SK-N-SH treated with all-trans-retinoic acid at 6 μM for 48 hours (cell line): ENCODE measurements around the gene NYAP1.
"Not testable (repeated sequence)": the region's sequence is repeated elsewhere in the genome, so short reads cannot be mapped to it uniquely, and the experiment has no call there.

Experiments
- ATAC-seq: fragments of 200-7000 bp; cut with Tn5 transposase; 3 replicates; pipeline ENCODE4 v1.9.1; 2020; ENCODE audit warnings: mild to moderate bottlenecking, moderate library complexity
- BACH2 ChIP-seq: fragments of 250-450 bp; sonication (Bioruptor Pico); IDR thresholded peaks from 2 replicates; pipeline ENCODE4 v1.9.0; 2021; ENCODE audit warnings: mild to moderate bottlenecking, borderline replicate concordance
- CSDC2 ChIP-seq: fragments of 250-450 bp; sonication (Bioruptor Pico); IDR thresholded peaks from 2 replicates; pipeline ENCODE4 v1.5.0; 2020; ENCODE audit warnings: mild to moderate bottlenecking, moderate library complexity
- ESRRG ChIP-seq: fragments of 250-450 bp; sonication (Bioruptor Pico); IDR thresholded peaks from 2 replicates; pipeline ENCODE4 v1.6.1; 2021; ENCODE audit warnings: mild to moderate bottlenecking
- RARB ChIP-seq: fragments of 250-450 bp; sonication (Bioruptor Pico); IDR thresholded peaks from 2 replicates; pipeline ENCODE4 v1.8.0; 2021; ENCODE audit warnings: mild to moderate bottlenecking, moderate library complexity
- SNAI2 ChIP-seq: fragments of 250-450 bp; sonication (Bioruptor Pico); IDR thresholded peaks from 2 replicates; pipeline ENCODE4 v1.5.0; 2020; ENCODE audit warnings: mild to moderate bottlenecking, moderate library complexity
- TCF4 ChIP-seq: fragments of 250-450 bp; sonication (Bioruptor Pico); IDR thresholded peaks from 2 replicates; pipeline ENCODE4 v1.8.0; 2021; ENCODE audit warnings: mild to moderate bottlenecking, moderate library complexity, borderline replicate concordance
- TOX ChIP-seq: fragments of 250-450 bp; sonication (Bioruptor Pico); IDR thresholded peaks from 2 replicates; pipeline ENCODE4 v1.8.0; 2021; ENCODE audit warnings: mild to moderate bottlenecking, moderate library complexity, borderline replicate concordance
- ZC3H10 ChIP-seq: fragments of 250-450 bp; sonication (Bioruptor Pico); IDR thresholded peaks from 2 replicates; pipeline ENCODE4 v1.5.1; 2021; ENCODE audit warnings: mild to moderate bottlenecking, moderate library complexity
- ZFP3 ChIP-seq: fragments of 250-450 bp; sonication (Bioruptor Pico); IDR thresholded peaks from 2 replicates; pipeline ENCODE4 v1.5.0; 2020; ENCODE audit warnings: mild to moderate bottlenecking, moderate library complexity
- ZFP30 ChIP-seq: fragments of 450-650 bp; formaldehyde crosslinking; IDR thresholded peaks from 2 replicates; pipeline ENCODE4 v1.5.0; 2022; ENCODE audit warnings: mild to moderate bottlenecking, moderate library complexity
- ZNF565 ChIP-seq: fragments of 450-650 bp; formaldehyde crosslinking; conservative IDR thresholded peaks from 2 replicates; pipeline ENCODE4 v1.5.0; 2020; ENCODE audit warnings: low read depth, mild to moderate bottlenecking, moderate library complexity
- ZNF70 ChIP-seq: fragments of 450-650 bp; formaldehyde crosslinking; IDR thresholded peaks from 2 replicates; pipeline ENCODE4 v1.5.0; 2020; ENCODE audit warnings: mild to moderate bottlenecking, moderate library complexity
- ZNF8 ChIP-seq: fragments of 450-650 bp; formaldehyde crosslinking; IDR thresholded peaks from 2 replicates; pipeline ENCODE4 v1.5.0; 2020; ENCODE audit warnings: mild to moderate bottlenecking, moderate library complexity
- TF ChIP-seq, protein P1 (sequence below): fragments of 250-450 bp; sonication (Bioruptor Pico); IDR thresholded peaks from 2 replicates; pipeline ENCODE4 v1.5.0; 2020; ENCODE audit warnings: mild to moderate bottlenecking, moderate library complexity
- TF ChIP-seq, protein P2 (sequence below): fragments of 250-450 bp; sonication (Bioruptor Pico); IDR thresholded peaks from 2 replicates; pipeline ENCODE4 v1.8.0; 2020; ENCODE audit warnings: mild to moderate bottlenecking, moderate library complexity, borderline replicate concordance
- TF ChIP-seq, protein P3 (sequence below): fragments of 250-450 bp; sonication (Bioruptor Pico); IDR thresholded peaks from 2 replicates; pipeline ENCODE4 v1.5.1; 2020; ENCODE audit warnings: low read depth, mild to moderate bottlenecking, moderate library complexity
- TF ChIP-seq, protein P4 (sequence below): fragments of 250-450 bp; sonication (Bioruptor Pico); IDR thresholded peaks from 2 replicates; pipeline ENCODE4 v1.8.0; 2021; ENCODE audit warnings: low read depth, mild to moderate bottlenecking, moderate library complexity, borderline replicate concordance
- TF ChIP-seq, protein P5 (sequence below): fragments of 250-450 bp; sonication (Bioruptor Pico); IDR thresholded peaks from 2 replicates; pipeline ENCODE4 v1.5.1; 2021; ENCODE audit warnings: mild to moderate bottlenecking, moderate library complexity

NYAP1 gene

DNA sequence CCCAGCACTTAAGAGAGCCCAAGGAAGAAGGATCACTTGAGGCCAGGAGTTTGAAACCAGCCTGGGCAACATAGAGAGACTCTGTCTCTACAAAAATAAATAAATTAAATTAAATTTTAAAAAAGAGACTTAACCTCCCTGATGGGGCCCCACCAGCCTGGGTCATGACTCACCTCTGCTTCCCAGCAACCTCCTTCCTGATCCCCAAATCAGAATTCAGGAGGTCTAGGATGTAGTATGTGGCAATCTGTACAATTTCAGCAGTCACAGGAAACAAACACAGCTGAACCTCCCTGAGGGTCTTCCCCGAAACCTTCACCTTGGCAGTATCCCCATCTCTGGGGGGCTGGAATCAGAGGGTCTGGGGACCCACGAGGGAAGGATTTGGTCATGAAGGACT, 37.7 kb upstream of the NYAP1 start (continued):
- no peak for TF ChIP-seq CSDC2 (CRISPR knock-in tag)
- TF ChIP-seq SNAI2: no peak
- TF ChIP-seq, all 23 proteins: peak for 0

DNA sequence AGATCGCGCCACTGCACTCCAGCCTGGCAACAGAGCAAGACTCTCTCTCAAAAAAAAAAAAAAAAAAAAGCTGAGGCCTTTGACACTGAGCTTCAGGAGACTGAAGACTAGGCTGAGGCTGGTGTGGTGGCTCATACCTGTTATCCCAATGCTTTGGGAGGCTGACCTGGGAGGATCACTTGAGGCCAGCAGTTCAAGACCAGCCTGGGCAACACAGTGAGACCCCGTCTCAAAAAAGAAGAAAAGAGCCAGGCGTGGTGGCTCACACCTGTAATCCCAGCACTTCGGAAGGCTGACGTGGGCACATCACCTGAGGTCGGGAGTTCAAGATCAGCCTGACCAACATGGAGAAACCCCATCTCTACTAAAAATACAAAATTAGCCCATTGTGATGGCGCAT, 36.4 kb upstream of the NYAP1 start:
- ATAC-seq: not testable (repeated sequence)

DNA sequence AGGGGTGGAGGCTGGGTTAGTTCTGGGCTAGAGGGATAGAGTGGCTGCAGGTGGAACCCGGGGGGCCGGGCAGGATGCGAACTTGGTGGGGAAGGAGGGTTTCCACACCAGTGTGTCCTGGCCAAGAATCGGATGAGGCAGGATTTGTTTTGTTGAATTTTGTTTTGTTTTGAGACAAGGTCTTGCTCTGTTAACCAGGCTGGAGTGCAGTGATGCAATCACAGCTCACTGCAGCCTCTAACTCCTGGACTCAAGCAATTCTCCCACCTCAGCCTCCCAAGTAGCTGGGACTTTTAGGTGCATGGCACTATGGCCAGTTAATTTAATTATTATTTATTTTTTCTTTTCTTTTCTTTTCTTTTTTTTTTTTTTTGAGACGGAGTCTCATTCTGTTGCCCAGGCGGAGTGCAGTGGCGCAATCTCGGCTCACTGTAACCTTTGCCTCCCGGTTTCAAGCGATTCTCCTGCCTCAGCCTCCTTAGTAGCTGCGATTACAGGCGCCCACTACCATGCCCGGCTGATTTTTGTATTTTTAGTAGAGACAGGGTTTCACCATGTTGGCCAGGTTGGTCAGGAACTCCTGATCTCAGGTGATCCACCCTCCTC, 34.4 kb upstream of the NYAP1 start:
- no peak for TF ChIP-seq ESRRG (CRISPR knock-in tag)
- no peak for TF ChIP-seq BACH2 (CRISPR knock-in tag)
- TF ChIP-seq, protein P1, sequence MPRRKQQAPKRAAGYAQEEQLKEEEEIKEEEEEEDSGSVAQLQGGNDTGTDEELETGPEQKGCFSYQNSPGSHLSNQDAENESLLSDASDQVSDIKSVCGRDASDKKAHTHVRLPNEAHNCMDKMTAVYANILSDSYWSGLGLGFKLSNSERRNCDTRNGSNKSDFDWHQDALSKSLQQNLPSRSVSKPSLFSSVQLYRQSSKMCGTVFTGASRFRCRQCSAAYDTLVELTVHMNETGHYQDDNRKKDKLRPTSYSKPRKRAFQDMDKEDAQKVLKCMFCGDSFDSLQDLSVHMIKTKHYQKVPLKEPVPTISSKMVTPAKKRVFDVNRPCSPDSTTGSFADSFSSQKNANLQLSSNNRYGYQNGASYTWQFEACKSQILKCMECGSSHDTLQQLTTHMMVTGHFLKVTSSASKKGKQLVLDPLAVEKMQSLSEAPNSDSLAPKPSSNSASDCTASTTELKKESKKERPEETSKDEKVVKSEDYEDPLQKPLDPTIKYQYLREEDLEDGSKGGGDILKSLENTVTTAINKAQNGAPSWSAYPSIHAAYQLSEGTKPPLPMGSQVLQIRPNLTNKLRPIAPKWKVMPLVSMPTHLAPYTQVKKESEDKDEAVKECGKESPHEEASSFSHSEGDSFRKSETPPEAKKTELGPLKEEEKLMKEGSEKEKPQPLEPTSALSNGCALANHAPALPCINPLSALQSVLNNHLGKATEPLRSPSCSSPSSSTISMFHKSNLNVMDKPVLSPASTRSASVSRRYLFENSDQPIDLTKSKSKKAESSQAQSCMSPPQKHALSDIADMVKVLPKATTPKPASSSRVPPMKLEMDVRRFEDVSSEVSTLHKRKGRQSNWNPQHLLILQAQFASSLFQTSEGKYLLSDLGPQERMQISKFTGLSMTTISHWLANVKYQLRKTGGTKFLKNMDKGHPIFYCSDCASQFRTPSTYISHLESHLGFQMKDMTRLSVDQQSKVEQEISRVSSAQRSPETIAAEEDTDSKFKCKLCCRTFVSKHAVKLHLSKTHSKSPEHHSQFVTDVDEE (CRISPR knock-in tag): no peak
- TF ChIP-seq, protein P2, sequence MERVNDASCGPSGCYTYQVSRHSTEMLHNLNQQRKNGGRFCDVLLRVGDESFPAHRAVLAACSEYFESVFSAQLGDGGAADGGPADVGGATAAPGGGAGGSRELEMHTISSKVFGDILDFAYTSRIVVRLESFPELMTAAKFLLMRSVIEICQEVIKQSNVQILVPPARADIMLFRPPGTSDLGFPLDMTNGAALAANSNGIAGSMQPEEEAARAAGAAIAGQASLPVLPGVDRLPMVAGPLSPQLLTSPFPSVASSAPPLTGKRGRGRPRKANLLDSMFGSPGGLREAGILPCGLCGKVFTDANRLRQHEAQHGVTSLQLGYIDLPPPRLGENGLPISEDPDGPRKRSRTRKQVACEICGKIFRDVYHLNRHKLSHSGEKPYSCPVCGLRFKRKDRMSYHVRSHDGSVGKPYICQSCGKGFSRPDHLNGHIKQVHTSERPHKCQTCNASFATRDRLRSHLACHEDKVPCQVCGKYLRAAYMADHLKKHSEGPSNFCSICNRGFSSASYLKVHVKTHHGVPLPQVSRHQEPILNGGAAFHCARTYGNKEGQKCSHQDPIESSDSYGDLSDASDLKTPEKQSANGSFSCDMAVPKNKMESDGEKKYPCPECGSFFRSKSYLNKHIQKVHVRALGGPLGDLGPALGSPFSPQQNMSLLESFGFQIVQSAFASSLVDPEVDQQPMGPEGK (CRISPR knock-in tag): no peak
- TF ChIP-seq, protein P3, sequence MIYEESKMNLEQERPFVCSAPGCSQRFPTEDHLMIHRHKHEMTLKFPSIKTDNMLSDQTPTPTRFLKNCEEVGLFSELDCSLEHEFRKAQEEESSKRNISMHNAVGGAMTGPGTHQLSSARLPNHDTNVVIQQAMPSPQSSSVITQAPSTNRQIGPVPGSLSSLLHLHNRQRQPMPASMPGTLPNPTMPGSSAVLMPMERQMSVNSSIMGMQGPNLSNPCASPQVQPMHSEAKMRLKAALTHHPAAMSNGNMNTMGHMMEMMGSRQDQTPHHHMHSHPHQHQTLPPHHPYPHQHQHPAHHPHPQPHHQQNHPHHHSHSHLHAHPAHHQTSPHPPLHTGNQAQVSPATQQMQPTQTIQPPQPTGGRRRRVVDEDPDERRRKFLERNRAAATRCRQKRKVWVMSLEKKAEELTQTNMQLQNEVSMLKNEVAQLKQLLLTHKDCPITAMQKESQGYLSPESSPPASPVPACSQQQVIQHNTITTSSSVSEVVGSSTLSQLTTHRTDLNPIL: no peak
- TF ChIP-seq TOX (CRISPR knock-in tag): no peak
- TF ChIP-seq CSDC2 (CRISPR knock-in tag): no peak
- no peak for TF ChIP-seq TCF4 (CRISPR knock-in tag)
- TF ChIP-seq, protein P4, sequence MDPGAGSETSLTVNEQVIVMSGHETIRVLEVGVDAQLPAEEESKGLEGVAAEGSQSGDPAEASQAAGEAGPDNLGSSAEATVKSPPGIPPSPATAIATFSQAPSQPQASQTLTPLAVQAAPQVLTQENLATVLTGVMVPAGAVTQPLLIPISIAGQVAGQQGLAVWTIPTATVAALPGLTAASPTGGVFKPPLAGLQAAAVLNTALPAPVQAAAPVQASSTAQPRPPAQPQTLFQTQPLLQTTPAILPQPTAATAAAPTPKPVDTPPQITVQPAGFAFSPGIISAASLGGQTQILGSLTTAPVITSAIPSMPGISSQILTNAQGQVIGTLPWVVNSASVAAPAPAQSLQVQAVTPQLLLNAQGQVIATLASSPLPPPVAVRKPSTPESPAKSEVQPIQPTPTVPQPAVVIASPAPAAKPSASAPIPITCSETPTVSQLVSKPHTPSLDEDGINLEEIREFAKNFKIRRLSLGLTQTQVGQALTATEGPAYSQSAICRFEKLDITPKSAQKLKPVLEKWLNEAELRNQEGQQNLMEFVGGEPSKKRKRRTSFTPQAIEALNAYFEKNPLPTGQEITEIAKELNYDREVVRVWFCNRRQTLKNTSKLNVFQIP (CRISPR knock-in tag): no peak
- TF ChIP-seq RARB (CRISPR knock-in tag): no peak
- TF ChIP-seq SNAI2: no peak
- TF ChIP-seq, protein P5, sequence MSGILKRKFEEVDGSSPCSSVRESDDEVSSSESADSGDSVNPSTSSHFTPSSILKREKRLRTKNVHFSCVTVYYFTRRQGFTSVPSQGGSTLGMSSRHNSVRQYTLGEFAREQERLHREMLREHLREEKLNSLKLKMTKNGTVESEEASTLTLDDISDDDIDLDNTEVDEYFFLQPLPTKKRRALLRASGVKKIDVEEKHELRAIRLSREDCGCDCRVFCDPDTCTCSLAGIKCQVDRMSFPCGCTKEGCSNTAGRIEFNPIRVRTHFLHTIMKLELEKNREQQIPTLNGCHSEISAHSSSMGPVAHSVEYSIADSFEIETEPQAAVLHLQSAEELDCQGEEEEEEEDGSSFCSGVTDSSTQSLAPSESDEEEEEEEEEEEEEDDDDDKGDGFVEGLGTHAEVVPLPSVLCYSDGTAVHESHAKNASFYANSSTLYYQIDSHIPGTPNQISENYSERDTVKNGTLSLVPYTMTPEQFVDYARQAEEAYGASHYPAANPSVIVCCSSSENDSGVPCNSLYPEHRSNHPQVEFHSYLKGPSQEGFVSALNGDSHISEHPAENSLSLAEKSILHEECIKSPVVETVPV (CRISPR knock-in tag): no peak
- TF ChIP-seq ZFP30 (CRISPR knock-in tag): no peak
- TF ChIP-seq ZNF70 (CRISPR knock-in tag): no peak
- no peak for TF ChIP-seq ZNF8 (CRISPR knock-in tag)
- TF ChIP-seq ZNF565 (CRISPR knock-in tag): no peak
- TF ChIP-seq ZC3H10 (CRISPR knock-in tag): no peak
- no peak for ATAC-seq

DNA sequence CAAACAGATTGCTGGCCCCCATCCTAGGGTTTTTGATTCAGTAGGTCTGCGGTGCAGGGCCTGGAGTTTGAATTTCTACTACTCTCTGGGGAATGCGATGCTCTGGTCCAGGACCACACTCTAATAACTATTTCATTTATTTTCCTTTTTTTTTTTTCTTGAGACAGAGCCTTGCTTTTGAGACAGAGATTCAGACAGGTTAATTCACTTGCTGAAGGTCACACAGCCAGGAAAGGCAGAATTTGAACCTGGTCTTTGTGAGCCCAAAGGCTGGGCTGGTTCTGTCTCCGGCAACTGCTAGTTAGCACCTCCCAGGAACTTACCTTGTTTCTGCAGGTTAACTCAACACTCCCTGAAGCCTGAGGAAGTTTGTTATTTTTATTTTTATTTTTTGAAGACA, 31.2 kb upstream of the NYAP1 start:
- TF ChIP-seq CSDC2 (CRISPR knock-in tag) (no peak), ZNF70 (CRISPR knock-in tag) (no peak), RARB (CRISPR knock-in tag) (no peak), ZFP3 (CRISPR knock-in tag) (no peak)
- TF ChIP-seq, protein P1 (CRISPR knock-in tag): no peak
- TF ChIP-seq, all 23 proteins: peak for 0
- no peak for ATAC-seq

DNA sequence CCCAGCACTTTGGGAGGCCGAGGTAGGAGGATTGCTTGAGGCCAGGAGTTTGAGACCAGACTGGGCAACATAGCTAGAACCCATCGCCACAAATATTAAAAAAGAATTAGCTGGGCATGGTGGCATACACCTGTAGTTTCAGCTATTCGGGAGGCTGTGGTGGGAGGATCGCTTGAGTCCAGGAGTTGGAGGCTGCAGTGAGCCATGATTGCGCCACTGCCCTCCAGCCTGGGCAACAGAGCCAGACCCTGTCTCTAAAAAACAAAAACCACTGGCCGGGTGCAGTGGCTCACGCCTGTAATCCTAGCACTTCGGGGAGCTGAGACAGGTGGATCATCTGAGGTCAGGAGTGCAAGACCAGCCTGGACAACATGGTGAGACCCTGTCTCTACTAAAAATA, 29.9 kb upstream of the NYAP1 start:
- not testable (repeated sequence) for ATAC-seq
